ENCODE measurements around the gene ABLIM1.

ABLIM1 gene

DNA sequence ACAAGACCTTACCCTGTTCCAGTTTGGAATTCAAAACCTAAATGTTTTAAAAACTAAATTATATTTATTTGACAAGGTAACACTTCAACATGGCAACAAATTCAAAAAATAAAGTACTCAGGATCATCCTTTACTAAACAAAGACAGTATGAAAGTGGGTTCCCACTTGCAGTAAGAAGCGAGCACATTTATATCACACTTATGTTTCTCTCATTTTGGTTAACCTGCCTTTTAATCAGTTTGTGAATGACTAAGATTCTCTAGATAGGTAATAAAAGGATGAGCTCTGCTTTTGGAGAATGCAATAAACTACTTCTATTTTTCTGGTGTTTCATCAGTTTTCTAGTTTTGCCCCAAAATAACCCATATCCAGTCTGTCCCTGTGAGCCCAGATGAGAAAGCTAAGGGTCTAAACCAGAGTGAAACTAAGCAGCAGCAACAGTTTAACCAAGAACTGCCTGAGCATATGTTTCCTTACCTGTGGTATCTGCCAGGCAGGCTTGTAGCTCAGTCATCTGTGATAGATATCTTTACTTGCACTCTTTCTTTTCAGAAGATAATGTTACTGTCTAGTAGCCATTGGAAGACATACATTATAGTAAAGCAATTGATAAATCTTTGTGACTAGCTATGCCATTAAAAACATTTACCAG lies 64.1 kb downstream of the ABLIM1 start:
- TF ChIP-seq FOXP2 (optimal IDR thresholded peaks at IDR 0.05; ENCODE audit: borderline replicate concordance, extremely low read depth, extremely low read length, insufficient read depth) (no peak), POLR2AphosphoS5 (IDR thresholded peaks at IDR 0.05; ENCODE audit: low read depth, low read length) (no peak), SIN3A (IDR thresholded peaks at IDR 0.05; ENCODE audit: borderline replicate concordance, insufficient read depth, low read length) (no peak), TAF1 (IDR thresholded peaks at IDR 0.05; ENCODE audit: borderline replicate concordance, insufficient read depth, low read length) (no peak)
- TF ChIP-seq, protein P1, sequence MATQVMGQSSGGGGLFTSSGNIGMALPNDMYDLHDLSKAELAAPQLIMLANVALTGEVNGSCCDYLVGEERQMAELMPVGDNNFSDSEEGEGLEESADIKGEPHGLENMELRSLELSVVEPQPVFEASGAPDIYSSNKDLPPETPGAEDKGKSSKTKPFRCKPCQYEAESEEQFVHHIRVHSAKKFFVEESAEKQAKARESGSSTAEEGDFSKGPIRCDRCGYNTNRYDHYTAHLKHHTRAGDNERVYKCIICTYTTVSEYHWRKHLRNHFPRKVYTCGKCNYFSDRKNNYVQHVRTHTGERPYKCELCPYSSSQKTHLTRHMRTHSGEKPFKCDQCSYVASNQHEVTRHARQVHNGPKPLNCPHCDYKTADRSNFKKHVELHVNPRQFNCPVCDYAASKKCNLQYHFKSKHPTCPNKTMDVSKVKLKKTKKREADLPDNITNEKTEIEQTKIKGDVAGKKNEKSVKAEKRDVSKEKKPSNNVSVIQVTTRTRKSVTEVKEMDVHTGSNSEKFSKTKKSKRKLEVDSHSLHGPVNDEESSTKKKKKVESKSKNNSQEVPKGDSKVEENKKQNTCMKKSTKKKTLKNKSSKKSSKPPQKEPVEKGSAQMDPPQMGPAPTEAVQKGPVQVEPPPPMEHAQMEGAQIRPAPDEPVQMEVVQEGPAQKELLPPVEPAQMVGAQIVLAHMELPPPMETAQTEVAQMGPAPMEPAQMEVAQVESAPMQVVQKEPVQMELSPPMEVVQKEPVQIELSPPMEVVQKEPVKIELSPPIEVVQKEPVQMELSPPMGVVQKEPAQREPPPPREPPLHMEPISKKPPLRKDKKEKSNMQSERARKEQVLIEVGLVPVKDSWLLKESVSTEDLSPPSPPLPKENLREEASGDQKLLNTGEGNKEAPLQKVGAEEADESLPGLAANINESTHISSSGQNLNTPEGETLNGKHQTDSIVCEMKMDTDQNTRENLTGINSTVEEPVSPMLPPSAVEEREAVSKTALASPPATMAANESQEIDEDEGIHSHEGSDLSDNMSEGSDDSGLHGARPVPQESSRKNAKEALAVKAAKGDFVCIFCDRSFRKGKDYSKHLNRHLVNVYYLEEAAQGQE (IDR thresholded peaks at IDR 0.05; ENCODE audit: insufficient read depth in 1 of 2, low read depth in 2 of 2, low read length in 2 of 2): no peak

DNA sequence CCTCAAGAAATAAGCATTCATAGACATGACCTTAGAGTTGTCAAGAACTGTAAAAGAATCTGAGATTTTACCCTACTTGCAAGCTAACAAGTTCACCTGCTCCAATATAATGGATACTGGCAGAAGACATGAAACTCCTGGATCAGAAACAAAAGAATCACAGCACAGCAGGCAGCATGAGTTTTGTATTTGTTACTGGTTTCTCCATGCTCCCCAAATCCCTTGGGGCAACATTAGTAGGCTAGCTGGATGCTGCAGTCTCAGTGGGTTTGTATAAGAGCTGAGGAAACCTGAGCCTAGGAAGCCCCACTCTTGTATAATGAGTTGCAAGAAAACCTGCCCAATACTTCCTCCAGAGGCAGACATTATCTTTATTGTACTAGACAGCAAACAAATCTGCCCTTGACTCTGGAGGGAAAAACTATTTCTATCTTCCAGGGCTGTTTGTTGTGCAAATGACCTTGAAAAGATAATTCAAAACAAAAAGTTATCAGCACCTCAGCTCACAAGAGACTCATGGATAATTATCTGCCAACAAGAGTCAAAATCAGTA lies 64.8 kb downstream of the ABLIM1 start:
- TF ChIP-seq, protein P1 (IDR thresholded peaks at IDR 0.05; ENCODE audit: insufficient read depth in 1 of 2, low read depth in 2 of 2, low read length in 2 of 2): no peak
- no peak for TF ChIP-seq SIN3A (IDR thresholded peaks at IDR 0.05; ENCODE audit: borderline replicate concordance, insufficient read depth, low read length)
- TF ChIP-seq POLR2AphosphoS5 (IDR thresholded peaks at IDR 0.05; ENCODE audit: low read depth, low read length): no peak
- TF ChIP-seq FOXP2 (optimal IDR thresholded peaks at IDR 0.05; ENCODE audit: borderline replicate concordance, extremely low read depth, extremely low read length, insufficient read depth): no peak
- no peak for TF ChIP-seq TAF1 (IDR thresholded peaks at IDR 0.05; ENCODE audit: borderline replicate concordance, insufficient read depth, low read length)

DNA sequence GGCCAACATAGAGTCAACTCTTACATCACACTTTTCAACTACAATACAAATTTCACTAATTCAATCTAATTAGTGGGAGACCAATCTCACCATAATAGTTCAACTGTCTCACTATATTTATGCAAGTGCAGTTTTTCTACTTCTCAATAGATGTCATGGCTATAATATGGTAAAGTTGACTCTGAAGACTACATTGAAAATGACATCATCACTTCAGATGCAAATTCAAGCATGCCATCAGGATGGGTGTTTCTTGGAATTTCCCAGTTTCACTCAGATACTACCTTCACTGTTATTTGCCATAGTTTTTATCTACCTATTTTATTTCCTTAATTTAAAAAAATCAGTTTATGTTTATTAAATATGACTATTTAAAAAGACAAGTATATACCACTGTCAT lies 67.1 kb downstream of the ABLIM1 start:
- TF ChIP-seq, protein P1 (IDR thresholded peaks at IDR 0.05; ENCODE audit: insufficient read depth in 1 of 2, low read depth in 2 of 2, low read length in 2 of 2): no peak
- TF ChIP-seq FOXP2 (optimal IDR thresholded peaks at IDR 0.05; ENCODE audit: borderline replicate concordance, extremely low read depth, extremely low read length, insufficient read depth): no peak
- TF ChIP-seq TAF1 (IDR thresholded peaks at IDR 0.05; ENCODE audit: borderline replicate concordance, insufficient read depth, low read length): no peak
- TF ChIP-seq POLR2AphosphoS5 (IDR thresholded peaks at IDR 0.05; ENCODE audit: low read depth, low read length): no peak
- TF ChIP-seq SIN3A (IDR thresholded peaks at IDR 0.05; ENCODE audit: borderline replicate concordance, insufficient read depth, low read length): no peak

DNA sequence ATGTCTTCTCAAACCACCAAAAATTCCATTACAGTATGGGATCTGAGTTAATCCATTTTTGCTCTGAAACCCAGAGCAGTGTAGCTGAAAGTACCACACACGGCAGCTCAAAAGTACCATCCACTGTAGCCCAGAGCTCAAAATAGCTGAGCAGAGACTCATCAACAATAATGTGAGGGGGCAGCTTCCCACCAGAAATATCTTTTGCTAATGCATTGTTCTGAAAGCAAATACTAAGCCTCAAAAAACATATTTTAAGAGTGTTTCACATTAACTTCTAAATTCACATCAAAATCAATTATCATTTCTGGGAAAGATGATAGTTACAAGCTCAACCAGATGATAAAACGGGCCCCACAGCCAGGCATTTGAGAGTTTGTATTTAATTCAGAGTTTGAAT lies 73.7 kb downstream of the ABLIM1 start:
- no peak for TF ChIP-seq POLR2AphosphoS5 (IDR thresholded peaks at IDR 0.05; ENCODE audit: low read depth, low read length)
- TF ChIP-seq TAF1 (IDR thresholded peaks at IDR 0.05; ENCODE audit: borderline replicate concordance, insufficient read depth, low read length): no peak
- TF ChIP-seq SIN3A (IDR thresholded peaks at IDR 0.05; ENCODE audit: borderline replicate concordance, insufficient read depth, low read length): no peak
- TF ChIP-seq, protein P1 (IDR thresholded peaks at IDR 0.05; ENCODE audit: insufficient read depth in 1 of 2, low read depth in 2 of 2, low read length in 2 of 2): no peak
- TF ChIP-seq FOXP2 (optimal IDR thresholded peaks at IDR 0.05; ENCODE audit: borderline replicate concordance, extremely low read depth, extremely low read length, insufficient read depth): no peak
